GM12878 (cell line): ENCODE measurements around the gene FLACC1.
A peak's percentile ranks its signal among the peaks of the same experiment; 100 is the strongest.

Experiments
- BMI1 ChIP-seq: fragments of 450-650 bp; IDR thresholded peaks from 2 replicates; pipeline ENCODE4 v1.6.1; 2016; ENCODE audit warnings: mild to moderate bottlenecking, moderate library complexity, borderline replicate concordance
- CTCF ChIP-seq, 3 experiments: IDR thresholded peaks in 2 of 3; conservative IDR thresholded peaks in 1 of 3; 2 replicates each; pipeline ENCODE4 v1.5.1; 2011; ENCODE audit warnings: low read depth in 3 of 3, low read length in 3 of 3, mild to moderate bottlenecking in 3 of 3, control low read depth in 2 of 3, moderate library complexity in 2 of 3, inconsistent platforms in 1 of 3, mixed read lengths in 1 of 3; ENCODE audit not compliant: control insufficient read depth in 2 of 3, insufficient read depth in 1 of 3; ENCODE audit errors: extremely low read depth in 1 of 3
- MYC ChIP-seq: IDR thresholded peaks from 2 replicates; pipeline ENCODE4 v1.6.1; 2011; ENCODE audit warnings: mild to moderate bottlenecking, low read length, moderate library complexity, inconsistent platforms; ENCODE audit not compliant: insufficient read depth, insufficient replicate concordance, insufficient read length, severe bottlenecking
- POU2F2 ChIP-seq: IDR thresholded peaks from 3 replicates; pipeline ENCODE4 v1.6.1; 2011; ENCODE audit warnings: low read depth, mild to moderate bottlenecking, low read length, borderline replicate concordance
- ZBED1 ChIP-seq: IDR thresholded peaks from 2 replicates; pipeline ENCODE4 v1.6.1; 2016; ENCODE audit warnings: borderline replicate concordance
- ZBTB33 ChIP-seq: fragments of 450-650 bp; IDR thresholded peaks from 2 replicates; pipeline ENCODE4 v1.6.1; 2017; ENCODE audit warnings: mild to moderate bottlenecking
- ZNF24 ChIP-seq: fragments of 450-650 bp; IDR thresholded peaks from 2 replicates; pipeline ENCODE4 v1.6.1; 2017; ENCODE audit warnings: antibody characterized with exemption, mild to moderate bottlenecking
- ZNF274 ChIP-seq: IDR thresholded peaks from one replicate; pipeline ENCODE4 v1.8.0; 2011; ENCODE audit not compliant: insufficient read length, insufficient read depth
- ZZZ3 ChIP-seq: IDR thresholded peaks from 2 replicates; pipeline ENCODE4 v1.6.1; 2011; ENCODE audit warnings: low read depth; ENCODE audit not compliant: control insufficient read depth, insufficient read length

- TF ChIP-seq MYC (peak; percentile 57), ZZZ3 (no peak), ZNF274 (no peak), CTCF (IDR thresholded peaks at IDR 0.05 in 2 of 3, conservative IDR thresholded peaks at IDR 0.05 in 1 of 3; ENCODE audit: control insufficient read depth in 2 of 3, extremely low read depth in 1 of 3, insufficient read depth in 1 of 3, low read depth in 3 of 3, low read length in 3 of 3) (0 out of 6 replicates have a peak, but pooled peaks of 1 of the 3 experiments have one; percentile 16), ZBED1 (peak; percentile 74; the same call in 1 of the 2 replicates), ZNF24 (0 out of 2 replicates have a peak, but pooled peaks have one; percentile 23), BMI1 (peak; percentile 82), POU2F2 (0 out of 3 replicates have a peak, but pooled peaks have one; percentile 47), ZBTB33 (no peak)
These were observed 99.0 kb downstream of the FLACC1 start for GRCh38 chr2:201257956-201258665.
